WERI-Rb-1 (cell line): ENCODE measurements around the gene SORCS2.

Source experiments
- DNase-seq: peaks from one replicate; pipeline ENCODE4 v3.0.0-alpha.2; 2020
- H3K27ac ChIP-seq: fragments of 250-450 bp; sonication (Bioruptor Pico); 2 replicates; pipeline ENCODE4 v1.5.1; 2020; ENCODE audit warnings: mild to moderate bottlenecking, moderate library complexity
- H3K27me3 ChIP-seq: fragments of 250-450 bp; sonication (Bioruptor Pico); 2 replicates; pipeline ENCODE4 v1.5.1; 2021; ENCODE audit warnings: mild to moderate bottlenecking, low read depth, moderate library complexity; ENCODE audit not compliant: insufficient read depth, severe bottlenecking
- H3K36me3 ChIP-seq: fragments of 250-450 bp; sonication (Bioruptor Pico); 2 replicates; pipeline ENCODE4 v1.5.1; 2020; ENCODE audit warnings: mild to moderate bottlenecking, moderate library complexity
- H3K4me3 ChIP-seq: 2 replicates; pipeline ENCODE4 v1.5.1; 2011; ENCODE audit warnings: low read depth, mild to moderate bottlenecking, control low read depth, low read length
- H3K9me3 ChIP-seq: fragments of 250-450 bp; sonication (Bioruptor Pico); 2 replicates; pipeline ENCODE4 v1.5.1; 2021; ENCODE audit warnings: mild to moderate bottlenecking, moderate library complexity; ENCODE audit not compliant: severe bottlenecking
- CTCF ChIP-seq: IDR thresholded peaks from 2 replicates; pipeline ENCODE4 v1.5.1; 2011; ENCODE audit warnings: low read depth, mild to moderate bottlenecking, control low read depth, inconsistent platforms, low read length

Gene SORCS2

DNA sequence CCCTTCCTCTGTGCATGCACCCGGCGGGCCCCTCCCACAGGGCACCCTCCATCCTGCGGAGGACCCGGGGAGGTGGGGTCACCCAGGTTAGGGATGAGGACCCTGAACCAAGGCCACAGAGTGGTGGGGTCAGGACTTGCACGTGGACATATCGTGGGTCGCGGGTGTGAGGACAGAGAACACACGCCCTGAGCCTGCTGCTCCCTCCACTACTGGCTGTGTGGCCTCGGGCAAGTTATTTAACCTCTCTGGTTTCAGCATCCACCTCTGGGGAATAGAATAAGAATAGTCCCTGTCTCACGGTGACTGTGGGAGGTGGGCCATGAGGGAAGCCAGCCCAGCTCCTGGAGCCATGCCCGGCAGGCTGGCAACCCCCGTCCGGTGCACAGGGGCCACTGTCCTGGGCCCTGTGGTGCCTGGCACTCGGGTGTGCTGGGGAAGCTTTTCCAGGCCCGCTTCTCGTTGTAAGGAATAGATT, 237.3 kb downstream of the SORCS2 start:
- no peaks in the 10 kb centered on the region for H3K27me3 ChIP-seq
- TF ChIP-seq CTCF = no peak
- H3K27ac ChIP-seq = no peak overlapping the region
- peak; percentile 4 for DNase-seq
- H3K9me3 ChIP-seq = no peaks in the 10 kb centered on the region
- H3K4me3 ChIP-seq = no peak overlapping the region
- no peaks in the 10 kb centered on the region; the same call in 1 of the 2 replicates for H3K36me3 ChIP-seq

DNA sequence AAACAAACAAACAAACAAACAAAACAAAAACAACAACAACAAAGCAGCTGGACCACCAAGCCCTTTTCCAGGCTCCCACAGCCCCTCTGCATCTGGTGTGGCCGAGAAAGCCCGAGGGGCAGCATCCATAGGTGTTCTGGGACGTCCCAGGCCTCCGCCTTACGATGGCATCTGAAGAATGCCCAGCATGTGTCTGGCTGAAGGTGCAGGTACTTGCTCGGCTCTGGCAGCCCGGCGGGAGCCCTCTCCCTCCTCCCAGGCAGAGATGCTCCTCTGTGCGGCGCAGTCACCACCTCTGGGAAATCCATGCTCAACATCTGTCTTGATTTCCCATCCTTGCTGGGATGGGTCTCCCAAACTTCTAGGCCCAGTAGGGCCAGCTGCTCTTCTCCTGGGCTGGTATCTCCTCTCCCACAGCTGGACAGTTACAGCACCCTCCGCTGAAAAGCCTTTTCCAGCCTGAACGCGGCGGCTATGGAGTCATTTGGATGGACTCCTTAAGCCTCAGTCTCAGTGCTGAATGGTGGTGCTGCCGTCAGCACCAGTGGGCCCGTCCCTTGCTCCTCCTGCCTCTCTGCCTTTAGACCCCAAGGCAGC, 238.1 kb downstream of the SORCS2 start:
- no peaks in the 10 kb centered on the region for H3K9me3 ChIP-seq
- no peak overlapping the region for H3K4me3 ChIP-seq
- H3K36me3 ChIP-seq = no peaks in the 10 kb centered on the region; the same call in 1 of the 2 replicates
- no peaks in the 10 kb centered on the region for H3K27me3 ChIP-seq
- no peak for TF ChIP-seq CTCF
- H3K27ac ChIP-seq = no peak overlapping the region
- DNase-seq = peak; percentile 2

DNA sequence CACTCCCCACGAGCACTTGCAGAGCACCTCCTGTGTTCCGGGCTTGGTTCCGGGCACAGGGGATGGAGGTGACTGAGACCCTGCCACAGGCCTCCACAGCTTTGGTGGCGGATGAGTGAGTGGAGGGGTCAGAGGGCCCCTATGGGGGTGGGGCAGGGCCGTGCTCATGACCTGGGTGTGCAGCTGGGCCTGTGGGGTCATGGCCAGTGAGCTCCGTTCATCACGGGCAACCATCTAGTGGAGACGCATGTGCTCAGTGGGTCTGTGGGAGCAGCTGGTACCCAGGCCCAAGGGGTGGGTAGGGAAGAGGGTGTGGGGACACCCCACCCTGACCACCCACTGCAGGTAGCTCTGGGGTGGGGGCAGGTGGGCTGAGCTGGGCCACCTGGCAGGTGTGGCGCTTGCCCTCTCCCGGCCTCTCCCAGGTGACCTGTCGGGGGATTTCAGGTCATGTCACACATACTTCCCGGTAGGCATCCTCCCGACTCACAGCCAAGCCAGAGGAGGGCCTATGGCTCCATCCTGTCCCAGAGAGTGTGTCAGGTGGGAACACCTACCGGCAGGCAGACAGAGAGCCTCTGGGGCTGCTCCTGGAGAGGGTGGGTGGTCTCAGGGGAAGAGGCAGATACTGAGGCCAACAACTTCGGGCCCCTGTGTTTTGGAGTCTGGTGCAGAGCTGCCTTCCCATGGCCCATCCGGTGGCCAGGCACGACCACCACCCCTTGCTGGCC, 238.8 kb downstream of the SORCS2 start:
- Histone ChIP-seq H3K27me3 (no peaks in the 10 kb centered on the region), H3K4me3 (no peak overlapping the region), H3K36me3 (no peaks in the 10 kb centered on the region; the same call in 1 of the 2 replicates), H3K27ac (no peak overlapping the region), H3K9me3 (no peaks in the 10 kb centered on the region)
- TF ChIP-seq CTCF = no peak
- DNase-seq = peak; percentile 5

DNA sequence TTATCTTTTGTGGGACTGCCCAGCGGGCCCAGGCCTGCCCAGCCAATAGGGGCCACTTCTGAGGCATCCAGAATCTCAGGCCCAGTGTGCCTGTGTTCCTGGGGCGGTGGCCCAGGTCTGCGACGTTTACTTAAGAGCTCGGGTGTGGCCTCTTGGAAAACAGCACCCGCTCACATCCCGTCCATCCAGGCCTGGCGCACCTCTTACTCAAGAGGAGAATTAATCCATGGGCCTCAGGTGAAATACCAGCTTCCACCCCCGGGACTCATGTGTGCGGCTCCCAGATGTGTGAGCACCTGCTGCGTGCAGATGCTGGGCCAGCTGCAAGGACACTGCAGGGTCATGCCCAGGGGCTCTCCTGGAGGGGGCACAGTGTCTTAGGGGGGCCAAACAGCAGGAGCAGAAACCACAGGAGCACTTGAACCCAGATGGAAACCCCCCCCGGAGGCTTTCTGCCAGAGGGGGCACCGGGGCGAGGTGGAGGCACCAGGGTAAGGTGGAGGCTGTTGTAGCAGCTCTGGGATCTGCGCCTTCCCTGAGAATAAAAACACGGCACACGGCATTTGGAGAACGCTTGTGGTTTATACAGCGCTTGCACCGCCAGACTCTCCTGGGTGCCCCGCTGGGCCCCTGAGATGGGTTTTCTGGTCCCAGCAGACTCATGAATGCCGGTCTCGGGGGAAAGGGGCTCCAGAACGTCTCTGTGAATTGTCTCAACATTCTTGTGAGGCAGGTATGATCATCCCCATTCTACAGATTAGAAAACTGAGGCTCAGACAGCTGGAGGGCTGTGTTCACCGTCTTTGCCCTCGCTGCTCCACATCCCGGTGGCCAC, 239.6 kb downstream of the SORCS2 start:
- Histone ChIP-seq H3K27ac (no peak overlapping the region), H3K36me3 (no peaks in the 10 kb centered on the region; the same call in 1 of the 2 replicates), H3K27me3 (no peaks in the 10 kb centered on the region), H3K9me3 (no peaks in the 10 kb centered on the region), H3K4me3 (no peak overlapping the region)
- DNase-seq = no peak
- TF ChIP-seq CTCF = no peak

DNA sequence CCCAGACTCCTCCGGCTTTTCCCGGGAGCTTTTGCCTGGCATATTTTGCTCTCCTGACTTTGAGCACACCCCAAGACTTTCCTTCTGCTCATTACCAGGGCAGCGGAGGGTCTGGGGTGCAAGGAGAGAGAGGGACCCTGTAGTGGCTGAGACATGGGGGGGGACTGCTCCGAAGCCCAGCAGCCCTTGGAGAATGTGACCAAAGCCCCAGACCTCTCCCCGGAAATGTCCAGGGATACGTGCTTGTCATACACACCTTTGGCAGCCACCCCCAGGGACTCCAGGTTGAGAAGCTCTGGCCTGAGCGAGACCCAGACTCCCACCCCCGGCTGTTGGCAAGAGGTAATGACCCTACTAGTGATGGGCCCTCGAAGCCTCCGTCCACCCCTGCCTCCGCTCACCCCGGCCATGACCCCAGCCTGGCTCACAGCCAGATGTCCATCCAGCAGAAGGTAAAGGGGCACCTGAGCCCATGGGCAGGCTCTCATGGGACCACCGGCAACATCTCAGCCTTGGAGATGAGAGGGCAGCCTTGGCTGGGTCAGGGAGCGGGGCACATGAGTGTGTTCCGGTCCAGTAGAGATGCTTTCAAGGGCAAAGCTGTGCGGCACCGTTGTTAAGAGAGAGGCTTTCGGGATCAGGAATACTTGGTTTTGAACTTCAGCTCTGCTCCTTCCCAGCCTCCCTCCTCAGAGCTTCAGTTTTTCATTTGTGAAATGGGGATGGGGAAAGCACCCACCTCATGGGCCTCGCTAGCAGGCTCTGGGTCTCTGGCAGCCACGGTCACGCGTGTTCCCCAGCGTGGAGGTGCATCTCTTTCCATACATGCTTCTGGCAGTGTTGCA, 240.4 kb downstream of the SORCS2 start:
- no peaks in the 10 kb centered on the region for H3K9me3 ChIP-seq
- H3K27me3 ChIP-seq = no peaks in the 10 kb centered on the region
- H3K36me3 ChIP-seq = no peaks in the 10 kb centered on the region; the same call in 1 of the 2 replicates
- TF ChIP-seq CTCF = no peak
- H3K27ac ChIP-seq = no peak overlapping the region
- H3K4me3 ChIP-seq = no peak overlapping the region
- no peak for DNase-seq
